Esophagus muscularis mucosa (tissue), 4 donors: ENCODE results near the gene PHLPP1.

Source experiments
- EP300 ChIP-seq: sonication (generic); formaldehyde crosslinking; IDR thresholded peaks from one replicate; pipeline ENCODE4 v1.6.1; 2017; ENCODE audit warnings: antibody characterized with exemption
- POLR2A ChIP-seq: fragments of 450-650 bp; IDR thresholded peaks from one replicate; pipeline ENCODE4 v1.6.1; 2017; ENCODE audit warnings: antibody characterized with exemption, moderate library complexity, mild to moderate bottlenecking, low read depth
- POLR2AphosphoS5 ChIP-seq, 2 donors: sonication (generic); formaldehyde crosslinking; IDR thresholded peaks; one replicate each; pipeline ENCODE4 v1.6.1; 2017; ENCODE audit warnings: antibody characterized with exemption in 2 of 2
- TF ChIP-seq, protein P1 (sequence below), 3 experiments: fragments of 200-600 bp in 2 of 3; fragments of 450-650 bp in 1 of 3; sonication (generic) in 2 of 3; IDR thresholded peaks; one replicate each; pipeline ENCODE4 v1.5.1; 2017 to 2019; ENCODE audit warnings: antibody characterized with exemption in 3 of 3, mild to moderate bottlenecking in 2 of 3, moderate library complexity in 1 of 3

DNA sequence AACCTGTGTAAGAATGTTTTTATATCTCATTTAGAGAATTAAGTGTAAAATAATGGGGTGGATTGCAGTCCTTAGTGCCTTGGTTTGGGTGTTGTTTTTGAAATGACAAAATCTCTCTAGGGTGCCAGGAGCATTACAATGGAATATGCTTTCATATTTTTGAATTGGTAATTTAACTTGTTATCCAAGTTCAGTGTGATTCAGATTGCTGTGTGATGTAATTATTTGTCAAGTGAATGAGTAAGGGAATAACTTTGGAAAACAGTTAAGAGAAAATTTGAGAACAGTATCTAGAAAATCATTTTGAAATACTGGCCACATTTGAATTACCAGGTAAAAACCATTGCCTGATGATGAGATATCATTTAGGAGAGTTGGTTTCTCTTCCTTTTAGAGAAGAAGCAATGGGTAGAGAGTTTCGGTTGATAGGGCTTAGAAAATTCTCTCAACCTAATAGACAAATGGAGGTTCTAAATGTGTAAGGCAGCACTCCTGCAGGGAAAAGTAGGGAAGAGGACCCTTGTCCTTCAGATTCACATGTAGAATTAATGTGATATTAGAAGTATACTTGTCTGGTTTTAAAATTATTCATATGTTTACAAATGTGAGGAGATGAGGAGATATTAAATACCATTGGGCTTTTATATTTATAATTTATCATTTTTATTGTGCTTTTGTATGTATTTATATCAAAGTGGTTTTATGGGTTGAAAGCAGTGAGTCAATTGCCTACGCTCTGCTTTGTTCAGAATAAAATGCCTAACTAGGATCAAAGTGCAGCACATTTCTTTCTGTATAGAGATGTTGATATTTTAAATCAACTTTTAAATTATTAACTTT is 124.8 kb downstream of the PHLPP1 start:
- no peak for TF ChIP-seq POLR2A
- no peak for TF ChIP-seq EP300
- TF ChIP-seq, protein P1, sequence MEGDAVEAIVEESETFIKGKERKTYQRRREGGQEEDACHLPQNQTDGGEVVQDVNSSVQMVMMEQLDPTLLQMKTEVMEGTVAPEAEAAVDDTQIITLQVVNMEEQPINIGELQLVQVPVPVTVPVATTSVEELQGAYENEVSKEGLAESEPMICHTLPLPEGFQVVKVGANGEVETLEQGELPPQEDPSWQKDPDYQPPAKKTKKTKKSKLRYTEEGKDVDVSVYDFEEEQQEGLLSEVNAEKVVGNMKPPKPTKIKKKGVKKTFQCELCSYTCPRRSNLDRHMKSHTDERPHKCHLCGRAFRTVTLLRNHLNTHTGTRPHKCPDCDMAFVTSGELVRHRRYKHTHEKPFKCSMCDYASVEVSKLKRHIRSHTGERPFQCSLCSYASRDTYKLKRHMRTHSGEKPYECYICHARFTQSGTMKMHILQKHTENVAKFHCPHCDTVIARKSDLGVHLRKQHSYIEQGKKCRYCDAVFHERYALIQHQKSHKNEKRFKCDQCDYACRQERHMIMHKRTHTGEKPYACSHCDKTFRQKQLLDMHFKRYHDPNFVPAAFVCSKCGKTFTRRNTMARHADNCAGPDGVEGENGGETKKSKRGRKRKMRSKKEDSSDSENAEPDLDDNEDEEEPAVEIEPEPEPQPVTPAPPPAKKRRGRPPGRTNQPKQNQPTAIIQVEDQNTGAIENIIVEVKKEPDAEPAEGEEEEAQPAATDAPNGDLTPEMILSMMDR (IDR thresholded peaks at IDR 0.05) = no peak
- no peak for TF ChIP-seq POLR2AphosphoS5 (IDR thresholded peaks at IDR 0.05)
